ENCODE data around the gene CXCL9.
"Not testable (repeated sequence)": the region's sequence is repeated elsewhere in the genome, so short reads cannot be mapped to it uniquely, and the experiment has no call there.

Gene CXCL9

GRCh38 chr4:76012388-76012801 is 5.1 kb upstream of the CXCL9 start:
- no peak for DNase-seq (ENCODE audit: low read depth, low spot score)

GRCh38 chr4:76011700-76012387 is 4.5 kb upstream of the CXCL9 start:
- no peak for DNase-seq (ENCODE audit: low read depth, low spot score)

GRCh38 chr4:76011018-76011670 is 3.8 kb upstream of the CXCL9 start:
- no peak for DNase-seq (ENCODE audit: low read depth, low spot score)

GRCh38 chr4:76010576-76010975 is 3.3 kb upstream of the CXCL9 start:
- no peak for DNase-seq (ENCODE audit: low read depth, low spot score)

- DNase-seq (ENCODE audit: low read depth, low spot score) = no peak
Observed at GRCh38 chr4:76009311-76009710, 2.0 kb upstream of the CXCL9 start.

GRCh38 chr4:76003620-76004019 is 3.7 kb downstream of the CXCL9 start:
- DNase-seq (ENCODE audit: low read depth, low spot score) = no peak

- DNase-seq (ENCODE audit: low read depth, low spot score) = no peak
Observed at GRCh38 chr4:76003035-76003434, 4.3 kb downstream of the CXCL9 start.

- no peak for DNase-seq (ENCODE audit: low read depth, low spot score)
Observed at GRCh38 chr4:76002176-76002575, 5.1 kb downstream of the CXCL9 start.

- DNase-seq (ENCODE audit: low read depth, low spot score) = no peak
Observed at GRCh38 chr4:76001700-76002099, 5.6 kb downstream of the CXCL9 start.

- no peak for DNase-seq (ENCODE audit: low read depth, low spot score)
Observed at GRCh38 chr4:76000279-76000678, 7.0 kb downstream of the CXCL9 start.

GRCh38 chr4:75998525-75999147 is 8.7 kb downstream of the CXCL9 start:
- DNase-seq (ENCODE audit: low read depth, low spot score) = not testable (repeated sequence)

- DNase-seq (ENCODE audit: low read depth, low spot score) = no peak
Observed at GRCh38 chr4:75997946-75998345, 9.4 kb downstream of the CXCL9 start.

GRCh38 chr4:75997081-75997480 is 10.2 kb downstream of the CXCL9 start:
- DNase-seq (ENCODE audit: low read depth, low spot score) = no peak

- DNase-seq (ENCODE audit: low read depth, low spot score) = no peak
Observed at GRCh38 chr4:75995727-75996126, 11.6 kb downstream of the CXCL9 start.

GRCh38 chr4:75992462-75992861 is 14.8 kb downstream of the CXCL9 start:
- DNase-seq (ENCODE audit: low read depth, low spot score) = no peak

GRCh38 chr4:75989846-75990528 is 17.3 kb downstream of the CXCL9 start:
- DNase-seq (ENCODE audit: low read depth, low spot score) = no peak

GRCh38 chr4:75985116-75985515 is 22.2 kb downstream of the CXCL9 start:
- DNase-seq (ENCODE audit: low read depth, low spot score) = no peak

GRCh38 chr4:75980576-75980975 is 26.7 kb downstream of the CXCL9 start:
- no peak for DNase-seq (ENCODE audit: low read depth, low spot score)

GRCh38 chr4:75976177-75976576 is 31.1 kb downstream of the CXCL9 start:
- DNase-seq (ENCODE audit: low read depth, low spot score) = no peak

GRCh38 chr4:75973766-75974165 is 33.5 kb downstream of the CXCL9 start:
- no peak for DNase-seq (ENCODE audit: low read depth, low spot score)

- DNase-seq (ENCODE audit: low read depth, low spot score) = no peak
Observed at GRCh38 chr4:75968084-75968483, 39.2 kb downstream of the CXCL9 start.

GRCh38 chr4:75963558-75963957 is 43.8 kb downstream of the CXCL9 start:
- DNase-seq (ENCODE audit: low read depth, low spot score) = no peak

Measured in brain pericyte (primary cell).